Hepatocyte (in vitro differentiated cells): ENCODE measurements around the gene RARA. TPM values are rescaled to one million over a fixed set of nuclear protein-coding genes. Genes with fewer than 3 reads are reported as not detected.

Source experiments
- DNase-seq: peaks from one replicate; pipeline ENCODE4 v3.0.0-alpha.2; 2016; ENCODE audit warnings: low spot score
- H2AFZ ChIP-seq: fragments of 200-600 bp; sonication (generic); 2 replicates; pipeline ENCODE4 v1.6.0; 2016; ENCODE audit warnings: antibody characterized with exemption, mild to moderate bottlenecking
- H3K27ac ChIP-seq: fragments of 200-600 bp; sonication (generic); 2 replicates; pipeline ENCODE4 v1.5.1; 2016; ENCODE audit warnings: mild to moderate bottlenecking
- H3K27me3 ChIP-seq: fragments of 200-600 bp; sonication (generic); 2 replicates; pipeline ENCODE4 v1.6.1; 2016
- H3K36me3 ChIP-seq: fragments of 200-600 bp; sonication (generic); replicated peaks from 2 replicates; pipeline ENCODE4 v1.5.1; 2016; ENCODE audit warnings: low read depth; ENCODE audit not compliant: insufficient read depth
- H3K4me1 ChIP-seq: fragments of 200-600 bp; sonication (generic); 2 replicates; pipeline ENCODE4 v1.5.1; 2016; ENCODE audit warnings: mild to moderate bottlenecking, moderate library complexity; ENCODE audit not compliant: insufficient read depth
- H3K4me2 ChIP-seq: fragments of 200-600 bp; sonication (generic); 2 replicates; pipeline ENCODE4 v1.6.0; 2016
- H3K4me3 ChIP-seq: fragments of 200-600 bp; sonication (generic); 2 replicates; pipeline ENCODE4 v1.5.1; 2016; ENCODE audit warnings: mild to moderate bottlenecking
- H3K79me2 ChIP-seq: fragments of 200-600 bp; sonication (generic); 2 replicates; pipeline ENCODE4 v1.6.0; 2017; ENCODE audit warnings: mild to moderate bottlenecking
- H3K9me2 ChIP-seq: fragments of 200-600 bp; sonication (generic); replicated peaks from 2 replicates; pipeline ENCODE4 v1.6.0; 2017; ENCODE audit warnings: mild to moderate bottlenecking; ENCODE audit not compliant: insufficient read depth
- H3K9me3 ChIP-seq: fragments of 200-600 bp; sonication (generic); 2 replicates; pipeline ENCODE4 v1.5.1; 2016; ENCODE audit warnings: low read depth, mild to moderate bottlenecking
- H4K20me1 ChIP-seq: fragments of 200-600 bp; sonication (generic); 2 replicates; pipeline ENCODE4 v1.6.0; 2016; ENCODE audit warnings: mild to moderate bottlenecking; ENCODE audit not compliant: insufficient read depth, poor library complexity, severe bottlenecking
- CTCF ChIP-seq: fragments of 200-600 bp; sonication (generic); IDR thresholded peaks from 2 replicates; pipeline ENCODE4 v1.5.1; 2016; ENCODE audit warnings: antibody characterized with exemption, mild to moderate bottlenecking; ENCODE audit not compliant: poor library complexity
- EZH2 ChIP-seq: fragments of 200-600 bp; sonication (generic); IDR thresholded peaks from 2 replicates; pipeline ENCODE4 v1.6.1; 2016; ENCODE audit warnings: antibody characterized with exemption, mild to moderate bottlenecking, borderline replicate concordance
- EZH2phosphoT487 ChIP-seq: fragments of 200-600 bp; sonication (generic); IDR thresholded peaks from one replicate; pipeline ENCODE4 v1.6.1; 2018; ENCODE audit warnings: antibody characterized with exemption, mild to moderate bottlenecking, low read depth, moderate library complexity; ENCODE audit not compliant: unreplicated experiment, severe bottlenecking
- WGBS: methylation state at CpG from one replicate; pipeline ENCODE4 v1.1.6; 2016; ENCODE audit warnings: low lambda C conversion rate; ENCODE audit errors: missing lambda C conversion rate; 5-methylcytosine and 5-hydroxymethylcytosine counted together
- polyA plus RNA-seq: library from polyadenylated mRNA; unstranded; fragments of >200 nt; fragmentation: Nextera tagmentation; extraction: Ambion mirVana; gene quantifications from 2 replicates; pipeline ENCODE4 v1.2.1, GENCODE V29; 2016
- total RNA-seq: library from RNA; depleted of rRNA; stranded (reverse); fragments of >200 nt; gene quantifications from 2 replicates; pipeline ENCODE4 v1.2.3, GENCODE V29; 2014

Gene RARA
- total and polyA plus RNA-seq, 2 experiments from 2014 or later: 30.0 to 33.1 TPM

- TF ChIP-seq CTCF (peak; percentile 93), EZH2phosphoT487 (no peak), EZH2 (no peak)
- Histone ChIP-seq H3K9me3 (no peaks in the 10 kb centered on the region), H3K9me2 (no peaks in the 10 kb centered on the region), H3K4me2 (peak overlapping the region; percentile 70), H3K4me3 (no peak overlapping the region), H4K20me1 (no peaks in the 10 kb centered on the region), H3K36me3 (no peaks in the 10 kb centered on the region), H3K27me3 (peaks cover 4% of the 10 kb centered on the region), H3K79me2 (no peaks in the 10 kb centered on the region), H3K27ac (peak overlapping the region; percentile 17), H3K4me1 (peaks cover 4% of the 10 kb centered on the region), H2AFZ (peak overlapping the region; percentile 20)
- peak; percentile 93 for DNase-seq
- WGBS: 13% methylated on average over 16 of the region's 17 CpGs
These were observed 49.5 kb downstream of the RARA start for GRCh38 chr17:40358323-40359038.

- H3K9me2 ChIP-seq: no peaks in the 10 kb centered on the region
- H2AFZ ChIP-seq: no peak overlapping the region
- TF ChIP-seq EZH2phosphoT487: no peak
- TF ChIP-seq CTCF: no peak
- no peak for TF ChIP-seq EZH2
- H3K4me2 ChIP-seq: no peak overlapping the region
- no peak for DNase-seq
- H3K36me3 ChIP-seq: no peaks in the 10 kb centered on the region
- peaks cover 9% of the 10 kb centered on the region for H3K4me1 ChIP-seq
- no peak overlapping the region for H3K27ac ChIP-seq
- no peaks in the 10 kb centered on the region for H3K79me2 ChIP-seq
- WGBS: 89% methylated on average over 8 of the region's 8 CpGs
- H3K4me3 ChIP-seq: no peak overlapping the region
- H3K27me3 ChIP-seq: peaks cover 10% of the 10 kb centered on the region
- no peaks in the 10 kb centered on the region for H3K9me3 ChIP-seq
- H4K20me1 ChIP-seq: no peaks in the 10 kb centered on the region
These were observed 51.1 kb downstream of the RARA start for GRCh38 chr17:40360091-40360490.

- H3K36me3 ChIP-seq: no peaks in the 10 kb centered on the region
- H3K79me2 ChIP-seq: no peaks in the 10 kb centered on the region
- no peaks in the 10 kb centered on the region for H3K9me3 ChIP-seq
- DNase-seq: no peak
- H3K27me3 ChIP-seq: peaks cover 10% of the 10 kb centered on the region
- H3K4me3 ChIP-seq: no peak overlapping the region
- H3K4me2 ChIP-seq: no peak overlapping the region
- no peak for TF ChIP-seq EZH2phosphoT487
- TF ChIP-seq EZH2: no peak
- TF ChIP-seq CTCF: no peak
- WGBS: 78% methylated on average over 29 of the region's 32 CpGs
- no peak overlapping the region for H3K27ac ChIP-seq
- H3K4me1 ChIP-seq: peaks cover 5% of the 10 kb centered on the region
- H4K20me1 ChIP-seq: no peaks in the 10 kb centered on the region
- no peaks in the 10 kb centered on the region for H3K9me2 ChIP-seq
- H2AFZ ChIP-seq: no peak overlapping the region
These were observed 52.3 kb downstream of the RARA start for GRCh38 chr17:40361063-40361924.
